GM08714 (cell line): ENCODE data around the gene PPP2R5B.
A peak's percentile ranks its signal among the peaks of the same experiment; 100 is the strongest.

ENCODE experiments used
- H3K4me3 ChIP-seq: fragments of 200-500 bp; sonication (Bioruptor generic); 2 replicates; pipeline ENCODE4 v1.5.1; 2014; ENCODE audit warnings: mild to moderate bottlenecking, low read length, inconsistent platforms
- ZNF274 ChIP-seq: IDR thresholded peaks from 2 replicates; pipeline ENCODE4 v1.6.1; 2012; ENCODE audit warnings: mild to moderate bottlenecking, low read depth, low read length

Gene PPP2R5B

DNA sequence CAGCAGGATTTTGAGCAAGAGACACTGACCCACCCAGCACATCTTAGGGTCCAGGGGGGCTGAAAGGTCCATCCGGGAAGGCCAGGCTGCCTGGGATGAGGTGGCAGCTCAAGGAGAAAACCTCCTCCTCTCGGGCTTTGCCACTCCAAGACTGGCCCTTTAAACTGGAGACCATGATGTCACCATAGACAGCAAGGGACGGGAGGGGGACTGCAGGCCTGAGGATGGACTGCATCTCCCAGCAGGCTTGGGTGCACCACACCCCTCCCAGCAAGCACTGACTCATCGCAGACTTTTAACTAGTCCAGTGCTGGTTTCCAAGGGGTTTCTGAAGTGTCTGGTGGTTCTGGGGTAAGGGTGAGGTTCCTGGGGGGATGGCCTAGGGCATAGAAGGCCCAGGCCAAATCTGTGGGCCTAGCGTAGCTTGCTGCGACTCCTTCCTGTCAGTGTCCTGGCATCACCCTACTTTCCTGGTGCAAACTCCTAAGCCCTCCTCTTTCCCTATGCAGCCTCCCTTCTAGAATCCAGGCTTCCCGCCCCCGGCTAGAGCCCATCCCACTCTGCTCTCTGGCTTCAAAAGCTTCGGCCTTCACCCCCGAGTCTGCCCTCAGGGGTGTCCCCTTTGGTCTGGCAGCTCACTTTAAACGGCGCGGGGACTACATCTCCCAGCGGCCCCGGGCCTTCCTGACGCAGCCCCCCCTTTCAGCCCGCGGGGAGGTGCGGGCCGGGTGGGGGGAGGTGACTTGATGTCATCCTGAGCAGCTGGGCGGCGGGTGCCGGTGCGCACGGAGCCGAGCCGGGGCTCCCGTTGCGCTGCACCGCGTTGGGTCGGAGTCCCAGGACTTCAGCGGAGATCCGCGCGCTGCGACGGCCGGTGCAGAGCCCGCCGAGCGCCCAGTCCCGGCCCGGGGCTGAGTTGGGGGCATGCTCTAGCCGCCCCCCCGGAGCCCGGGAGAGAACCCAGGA is at the start of gene PPP2R5B:
Gene PPP2R5B (plus strand): TSS at position 746 of the 966 bp plus-strand sequence. CDS start 1,046 bp downstream, outside the sequence.
- H3K4me3 ChIP-seq: peak within 1 kb of the TSS; percentile 66; the same call in 1 of the 2 replicates
- no peak for TF ChIP-seq ZNF274

- peak overlapping the region; percentile 78; the same call in 1 of the 2 replicates for H3K4me3 ChIP-seq
- TF ChIP-seq ZNF274: no peak
Measured at GRCh38 chr11:64875369-64876228, 48.9 kb upstream of the PPP2R5B start.

- no peak for TF ChIP-seq ZNF274
- peak overlapping the region; percentile 78; the same call in 1 of the 2 replicates for H3K4me3 ChIP-seq
Measured at GRCh38 chr11:64876229-64876750, 48.2 kb upstream of the PPP2R5B start.

DNA sequence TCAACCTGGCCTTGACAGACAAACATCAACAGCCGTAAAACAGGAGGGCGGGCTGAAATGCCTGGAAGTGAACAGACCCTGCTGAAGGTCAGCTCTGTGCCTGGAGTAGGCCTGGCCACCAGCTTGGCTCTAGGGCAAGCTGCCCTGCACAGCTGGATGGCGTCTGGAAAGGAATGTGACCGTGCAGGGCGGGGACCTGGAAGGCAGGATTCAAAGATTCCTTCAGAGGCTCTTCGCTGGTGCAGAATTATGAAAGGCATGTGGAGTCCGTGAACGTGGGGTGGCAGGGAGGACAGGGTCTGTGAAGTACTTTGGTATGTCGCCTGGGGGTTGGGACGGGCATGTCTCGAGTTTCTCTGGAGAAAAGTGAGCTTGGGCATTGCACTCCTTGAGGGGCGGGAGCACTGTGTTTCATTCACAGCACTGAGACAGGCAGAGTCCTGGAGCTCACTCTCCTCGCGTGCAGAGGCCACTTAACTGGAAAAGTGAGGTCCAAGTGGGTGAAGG is 47.6 kb upstream of the PPP2R5B start:
- TF ChIP-seq ZNF274: no peak
- peak overlapping the region; percentile 78; the same call in 1 of the 2 replicates for H3K4me3 ChIP-seq

- H3K4me3 ChIP-seq: peak overlapping the region; percentile 78
- no peak for TF ChIP-seq ZNF274
Measured at GRCh38 chr11:64877390-64878222, 46.9 kb upstream of the PPP2R5B start.

- TF ChIP-seq ZNF274: no peak
Measured at GRCh38 chr11:64878223-64878493, 46.3 kb upstream of the PPP2R5B start.

GRCh38 chr11:64878494-64879243 is 45.8 kb upstream of the PPP2R5B start, which contains the start of gene EHD1:
EHD1 (minus strand) TSS chr11:64878621; CDS start chr11:64878464, 157 bp downstream.
- peak within 1 kb of the TSS; percentile 81 for H3K4me3 ChIP-seq
- TF ChIP-seq ZNF274: no peak

More at GRCh38 chr11:64878223-64878493, 46.3 kb upstream of the PPP2R5B start:
- H3K4me3 ChIP-seq: peak overlapping the region; percentile 78

DNA sequence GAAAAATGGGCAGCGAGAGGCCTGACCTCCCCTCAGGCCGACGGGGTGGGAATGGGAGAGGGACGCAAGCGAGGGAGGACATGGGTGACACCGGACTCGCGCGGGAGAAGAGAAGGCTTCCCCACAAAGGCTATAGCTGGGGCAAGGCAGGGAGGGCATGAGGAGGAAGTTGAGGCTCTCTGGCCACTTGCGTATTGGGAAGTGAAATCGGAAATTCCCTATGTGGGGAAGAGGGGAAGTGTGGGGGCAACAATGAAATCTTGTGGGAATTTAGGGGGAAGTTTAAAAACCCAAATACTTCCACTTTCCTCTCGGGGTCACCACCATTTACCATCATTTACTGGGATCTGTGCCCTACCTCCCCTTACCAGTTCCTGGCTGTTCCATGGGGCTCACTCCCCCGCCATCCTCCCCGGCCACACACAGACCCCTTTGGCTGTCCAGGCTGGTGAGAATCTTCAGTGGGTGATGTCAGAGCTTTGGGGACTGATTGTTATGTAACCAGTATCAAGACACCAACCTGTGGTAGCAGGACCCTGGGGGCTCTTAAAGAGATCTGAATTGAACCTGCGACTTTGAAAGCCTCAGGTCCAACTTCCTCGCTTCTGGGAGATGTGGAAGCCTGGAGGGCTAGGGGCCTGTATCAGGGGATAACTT is 45.1 kb upstream of the PPP2R5B start:
- peak overlapping the region; percentile 81 for H3K4me3 ChIP-seq
- TF ChIP-seq ZNF274: no peak

DNA sequence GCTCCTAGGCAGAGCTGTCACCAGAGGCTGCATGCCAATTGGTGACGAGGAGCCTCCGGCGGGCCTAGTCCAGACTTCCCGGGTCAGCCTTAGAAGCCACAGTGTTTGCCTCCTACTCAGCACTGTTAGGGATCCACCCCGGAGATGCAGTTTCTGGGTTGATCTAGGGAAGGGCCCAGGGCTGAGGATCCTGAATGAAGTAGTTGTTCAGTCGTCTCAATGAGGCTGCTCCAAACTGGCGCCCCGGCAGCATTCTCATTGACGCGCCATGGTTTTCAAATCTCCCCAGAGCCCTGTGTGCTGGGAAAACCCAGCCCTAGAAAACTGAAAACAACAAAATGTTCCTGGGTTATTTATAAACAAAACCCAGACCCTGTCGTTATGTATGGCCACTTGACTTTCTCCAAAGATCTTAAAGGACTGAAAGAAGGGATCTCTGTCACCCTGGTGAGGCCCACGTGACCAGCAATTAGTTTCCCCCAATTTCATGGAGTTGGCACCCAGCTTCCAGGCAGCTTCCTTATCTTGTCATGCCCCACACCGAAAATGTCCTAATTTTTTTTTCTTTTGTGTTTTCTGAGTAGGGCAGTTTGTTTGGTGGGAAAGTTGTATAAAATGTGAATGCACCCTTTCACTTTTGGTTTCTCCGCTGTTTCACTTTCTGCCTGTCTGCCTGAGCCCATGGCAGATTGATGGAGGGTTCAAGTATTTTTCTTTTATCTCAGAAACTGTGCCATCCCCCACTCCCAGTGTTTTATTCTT is 44.1 kb upstream of the PPP2R5B start:
- TF ChIP-seq ZNF274: no peak

DNA sequence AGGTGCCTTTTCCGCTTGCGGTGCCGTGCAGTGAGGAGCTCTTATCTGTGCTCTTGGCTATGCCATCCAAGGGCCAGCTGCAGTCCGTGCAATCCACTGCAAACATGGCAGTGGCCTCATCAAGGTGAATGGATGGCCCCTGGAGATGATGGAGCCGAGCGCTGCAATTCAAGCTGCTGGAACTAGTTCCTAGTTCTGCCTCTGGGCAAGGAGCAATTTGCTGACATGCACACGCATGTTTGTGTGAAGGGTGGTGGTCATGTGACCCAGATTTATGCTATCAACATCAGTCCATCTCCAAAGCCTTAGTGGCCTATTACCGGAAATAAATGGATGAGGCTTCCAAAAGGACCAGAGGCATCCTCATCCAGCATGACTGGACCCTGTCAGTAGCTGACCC is 43.0 kb upstream of the PPP2R5B start:
- TF ChIP-seq ZNF274: no peak
- H3K4me3 ChIP-seq: no peak overlapping the region

More for the DNA sequence above, 44.1 kb upstream of the PPP2R5B start:
- peak overlapping the region; percentile 38; the same call in 1 of the 2 replicates for H3K4me3 ChIP-seq

DNA sequence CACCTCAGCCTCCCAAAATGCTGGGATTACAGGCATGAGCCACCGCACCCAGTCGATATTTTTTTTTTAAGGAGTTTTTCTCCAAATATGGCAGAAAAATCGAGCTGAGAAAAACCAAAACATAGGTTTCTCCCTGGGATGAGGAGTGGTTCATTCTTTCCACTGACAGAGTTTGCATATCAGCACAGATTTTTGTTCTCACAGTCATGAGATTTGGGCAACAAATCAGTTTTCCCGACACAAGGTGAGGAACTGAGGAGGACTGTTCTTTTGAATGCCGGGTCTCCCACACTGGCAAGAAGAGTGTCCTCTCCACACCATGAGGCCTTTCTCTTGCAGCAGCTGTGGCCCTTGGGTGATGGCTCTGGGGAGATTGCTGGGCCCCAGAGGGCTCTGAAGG is 42.2 kb upstream of the PPP2R5B start:
- no peak overlapping the region for H3K4me3 ChIP-seq

More for the DNA sequence above, 42.2 kb upstream of the PPP2R5B start:
- TF ChIP-seq ZNF274: no peak
